Measurements from ENCODE around the gene EBLN1. TPM values are rescaled to one million over a fixed set of nuclear protein-coding genes. Genes with fewer than 3 reads are reported as not detected.
"Not testable (repeated sequence)": the region's sequence is repeated elsewhere in the genome, so short reads cannot be mapped to it uniquely, and the experiment has no call there.

The EBLN1 gene
- total and polyA plus RNA-seq, 4 donors: not detected

DNA sequence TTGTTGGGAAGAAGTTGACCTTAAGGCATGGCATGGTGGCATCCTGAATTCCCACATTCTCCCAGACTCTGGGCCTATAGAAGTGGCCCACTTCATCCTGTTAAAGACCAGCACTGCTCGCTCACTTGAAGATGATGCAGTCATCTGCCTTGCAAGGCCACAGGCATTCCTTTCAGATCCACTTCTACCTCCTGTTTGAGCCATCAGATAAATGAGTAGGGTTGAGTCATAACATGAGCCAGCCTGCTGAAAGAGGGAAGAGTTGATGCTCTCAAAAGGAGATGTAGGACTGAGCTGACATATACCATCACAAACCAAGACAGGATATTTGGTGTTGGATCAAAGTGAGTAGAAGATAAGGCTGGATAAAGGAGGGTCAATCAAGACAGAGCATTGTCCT lies 1.5 kb upstream of the EBLN1 start:
- DNase-seq (ENCODE audit: low spot score): no peak
- Histone ChIP-seq H3K36me3 (ENCODE audit: control insufficient read depth in 4 of 4, insufficient read depth in 3 of 4, low read depth in 1 of 4, low read length in 3 of 4) (no peaks in the 10 kb centered on the region), H3K27me3 (ENCODE audit: control insufficient read depth in 4 of 4, insufficient read depth in 4 of 4, low read length in 3 of 4) (peaks cover 0 to 5% (median 0%) of the 10 kb centered on the region in 4 donors), H3K4me1 (ENCODE audit: control insufficient read depth in 4 of 4, insufficient read depth in 4 of 4, low read length in 3 of 4) (no peaks in the 10 kb centered on the region), H3K9ac (ENCODE audit: low read depth in 1 of 2, low read length in 2 of 2) (no peak overlapping the region), H3K9me3 (ENCODE audit: control insufficient read depth in 4 of 4, low read length in 3 of 4) (no peaks in the 10 kb centered on the region), H3K4me3 (ENCODE audit: low read depth in 1 of 3, low read length in 3 of 3) (no peak overlapping the region), H3K27ac (ENCODE audit: low read depth in 1 of 2, low read length in 2 of 2) (no peak overlapping the region)
- TF ChIP-seq RAD21 (IDR thresholded peaks at IDR 0.05) (no peak), HNF4A (conservative IDR thresholded peaks at IDR 0.05) (no peak), TAF1 (conservative IDR thresholded peaks at IDR 0.05) (no peak), GABPA (IDR thresholded peaks at IDR 0.05 in 1 of 2, conservative IDR thresholded peaks at IDR 0.05 in 1 of 2) (no peak), HNF4G (IDR thresholded peaks at IDR 0.05) (no peak), YY1 (IDR thresholded peaks at IDR 0.05) (no peak), FOXA1 (IDR thresholded peaks at IDR 0.05) (no peak), EGR1 (IDR thresholded peaks at IDR 0.05; ENCODE audit: low read depth in 2 of 2) (no peak), FOXA2 (IDR thresholded peaks at IDR 0.05) (no peak), NR2F2 (IDR thresholded peaks at IDR 0.05) (no peak), SP1 (IDR thresholded peaks at IDR 0.05) (no peak), RXRA (IDR thresholded peaks at IDR 0.05) (no peak)
- TF ChIP-seq, protein P1, sequence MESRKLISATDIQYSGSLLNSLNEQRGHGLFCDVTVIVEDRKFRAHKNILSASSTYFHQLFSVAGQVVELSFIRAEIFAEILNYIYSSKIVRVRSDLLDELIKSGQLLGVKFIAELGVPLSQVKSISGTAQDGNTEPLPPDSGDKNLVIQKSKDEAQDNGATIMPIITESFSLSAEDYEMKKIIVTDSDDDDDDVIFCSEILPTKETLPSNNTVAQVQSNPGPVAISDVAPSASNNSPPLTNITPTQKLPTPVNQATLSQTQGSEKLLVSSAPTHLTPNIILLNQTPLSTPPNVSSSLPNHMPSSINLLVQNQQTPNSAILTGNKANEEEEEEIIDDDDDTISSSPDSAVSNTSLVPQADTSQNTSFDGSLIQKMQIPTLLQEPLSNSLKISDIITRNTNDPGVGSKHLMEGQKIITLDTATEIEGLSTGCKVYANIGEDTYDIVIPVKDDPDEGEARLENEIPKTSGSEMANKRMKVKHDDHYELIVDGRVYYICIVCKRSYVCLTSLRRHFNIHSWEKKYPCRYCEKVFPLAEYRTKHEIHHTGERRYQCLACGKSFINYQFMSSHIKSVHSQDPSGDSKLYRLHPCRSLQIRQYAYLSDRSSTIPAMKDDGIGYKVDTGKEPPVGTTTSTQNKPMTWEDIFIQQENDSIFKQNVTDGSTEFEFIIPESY (IDR thresholded peaks at IDR 0.05): no peak
- TF ChIP-seq, protein P2, sequence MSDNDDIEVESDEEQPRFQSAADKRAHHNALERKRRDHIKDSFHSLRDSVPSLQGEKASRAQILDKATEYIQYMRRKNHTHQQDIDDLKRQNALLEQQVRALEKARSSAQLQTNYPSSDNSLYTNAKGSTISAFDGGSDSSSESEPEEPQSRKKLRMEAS (IDR thresholded peaks at IDR 0.05): no peak
- TF ChIP-seq, protein P3, sequence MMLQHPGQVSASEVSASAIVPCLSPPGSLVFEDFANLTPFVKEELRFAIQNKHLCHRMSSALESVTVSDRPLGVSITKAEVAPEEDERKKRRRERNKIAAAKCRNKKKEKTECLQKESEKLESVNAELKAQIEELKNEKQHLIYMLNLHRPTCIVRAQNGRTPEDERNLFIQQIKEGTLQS (IDR thresholded peaks at IDR 0.05): no peak
- TF ChIP-seq, protein P4, sequence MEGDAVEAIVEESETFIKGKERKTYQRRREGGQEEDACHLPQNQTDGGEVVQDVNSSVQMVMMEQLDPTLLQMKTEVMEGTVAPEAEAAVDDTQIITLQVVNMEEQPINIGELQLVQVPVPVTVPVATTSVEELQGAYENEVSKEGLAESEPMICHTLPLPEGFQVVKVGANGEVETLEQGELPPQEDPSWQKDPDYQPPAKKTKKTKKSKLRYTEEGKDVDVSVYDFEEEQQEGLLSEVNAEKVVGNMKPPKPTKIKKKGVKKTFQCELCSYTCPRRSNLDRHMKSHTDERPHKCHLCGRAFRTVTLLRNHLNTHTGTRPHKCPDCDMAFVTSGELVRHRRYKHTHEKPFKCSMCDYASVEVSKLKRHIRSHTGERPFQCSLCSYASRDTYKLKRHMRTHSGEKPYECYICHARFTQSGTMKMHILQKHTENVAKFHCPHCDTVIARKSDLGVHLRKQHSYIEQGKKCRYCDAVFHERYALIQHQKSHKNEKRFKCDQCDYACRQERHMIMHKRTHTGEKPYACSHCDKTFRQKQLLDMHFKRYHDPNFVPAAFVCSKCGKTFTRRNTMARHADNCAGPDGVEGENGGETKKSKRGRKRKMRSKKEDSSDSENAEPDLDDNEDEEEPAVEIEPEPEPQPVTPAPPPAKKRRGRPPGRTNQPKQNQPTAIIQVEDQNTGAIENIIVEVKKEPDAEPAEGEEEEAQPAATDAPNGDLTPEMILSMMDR (IDR thresholded peaks at IDR 0.05; ENCODE audit: low read depth, low read length, missing input control): no peak
- WGBS: 94% methylated on average over 1 of the region's 1 CpG

DNA sequence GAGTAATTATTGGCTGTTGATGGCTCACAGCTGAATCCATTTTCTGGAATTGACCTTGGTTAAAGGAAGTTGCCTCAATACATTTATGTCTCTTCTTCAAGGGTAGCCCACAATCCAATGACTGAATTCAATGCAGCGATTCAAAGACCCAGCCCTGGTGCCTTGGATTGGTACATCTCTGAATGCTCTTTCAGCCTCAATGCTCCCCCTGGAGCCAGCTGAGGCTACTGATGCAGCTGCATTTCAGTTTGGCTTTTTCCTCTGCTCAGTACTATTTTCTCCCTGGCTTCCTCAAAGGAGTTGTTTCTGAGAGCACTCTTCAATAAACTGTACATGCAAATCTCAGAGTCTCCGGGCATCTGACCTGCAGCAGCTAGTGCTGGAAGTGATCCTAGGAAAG lies 633 bp upstream of the EBLN1 start:
- WGBS: 78% methylated on average over 2 of the region's 2 CpGs
- Histone ChIP-seq H3K27me3 (ENCODE audit: control insufficient read depth in 4 of 4, insufficient read depth in 4 of 4, low read length in 3 of 4) (peaks cover 0 to 5% (median 0%) of the 10 kb centered on the region in 4 donors), H3K4me3 (ENCODE audit: low read depth in 1 of 3, low read length in 3 of 3) (no peak overlapping the region), H3K36me3 (ENCODE audit: control insufficient read depth in 4 of 4, insufficient read depth in 3 of 4, low read depth in 1 of 4, low read length in 3 of 4) (no peaks in the 10 kb centered on the region), H3K4me1 (ENCODE audit: control insufficient read depth in 4 of 4, insufficient read depth in 4 of 4, low read length in 3 of 4) (no peaks in the 10 kb centered on the region), H3K27ac (ENCODE audit: low read depth in 1 of 2, low read length in 2 of 2) (no peak overlapping the region), H3K9me3 (ENCODE audit: control insufficient read depth in 4 of 4, low read length in 3 of 4) (no peaks in the 10 kb centered on the region), H3K9ac (ENCODE audit: low read depth in 1 of 2, low read length in 2 of 2) (no peak overlapping the region)
- TF ChIP-seq SP1 (IDR thresholded peaks at IDR 0.05): no peak
- TF ChIP-seq TAF1 (conservative IDR thresholded peaks at IDR 0.05): no peak
- peak in 1 of 2 donors; percentile 22 for TF ChIP-seq RAD21 (IDR thresholded peaks at IDR 0.05)
- TF ChIP-seq, protein P1 (IDR thresholded peaks at IDR 0.05): no peak
- no peak for TF ChIP-seq FOXA2 (IDR thresholded peaks at IDR 0.05)
- no peak for DNase-seq (ENCODE audit: low spot score)

DNA sequence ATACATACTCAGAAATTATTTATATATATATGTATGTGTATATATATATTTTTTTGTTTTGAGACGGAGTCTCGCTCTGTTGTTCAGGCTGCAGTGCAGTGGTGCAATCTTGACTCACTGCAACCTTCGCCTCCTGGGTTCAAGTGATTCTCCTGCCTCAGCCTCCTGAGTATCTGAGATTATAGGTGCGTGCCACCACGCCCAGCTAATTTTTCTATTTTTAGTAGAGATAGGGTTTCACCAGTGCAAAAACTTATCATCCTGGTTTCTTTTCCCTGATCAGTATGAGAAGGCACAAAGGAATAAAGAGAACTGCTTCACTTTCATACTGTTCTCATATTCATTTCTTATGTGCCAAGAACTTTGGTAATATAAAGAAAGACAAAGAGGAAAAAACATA lies 731 bp downstream of the EBLN1 start:
- H3K4me1 ChIP-seq (ENCODE audit: control insufficient read depth in 4 of 4, insufficient read depth in 4 of 4, low read length in 3 of 4); H3K9me3 ChIP-seq (ENCODE audit: control insufficient read depth in 4 of 4, low read length in 3 of 4); H3K4me3 ChIP-seq (ENCODE audit: low read depth in 1 of 3, low read length in 3 of 3); H3K27ac ChIP-seq (ENCODE audit: low read depth in 1 of 2, low read length in 2 of 2); H3K36me3 ChIP-seq (ENCODE audit: control insufficient read depth in 4 of 4, insufficient read depth in 3 of 4, low read depth in 1 of 4, low read length in 3 of 4); H3K27me3 ChIP-seq (ENCODE audit: control insufficient read depth in 4 of 4, insufficient read depth in 4 of 4, low read length in 3 of 4); DNase-seq (ENCODE audit: low spot score); H3K9ac ChIP-seq (ENCODE audit: low read depth in 1 of 2, low read length in 2 of 2): not testable (repeated sequence)
- WGBS: 95% methylated on average over 5 of the region's 5 CpGs
